Esophagus squamous epithelium (tissue), 4 donors: ENCODE data around the gene FGF14.

Experiments
- CTCF ChIP-seq, 6 experiments: fragments of 450-650 bp in 4 of 6; fragments of 200-600 bp in 2 of 6; sonication (generic) in 2 of 6; IDR thresholded peaks; one replicate each; pipeline ENCODE4 v1.5.1; 2016 to 2019; ENCODE audit warnings: antibody characterized with exemption in 6 of 6, mild to moderate bottlenecking in 4 of 6, moderate library complexity in 4 of 6
- POLR2A ChIP-seq, 4 donors: fragments of 450-650 bp; IDR thresholded peaks; one replicate each; pipeline ENCODE4 v1.6.1; 2017; ENCODE audit warnings: antibody characterized with exemption in 4 of 4, mild to moderate bottlenecking in 4 of 4, moderate library complexity in 3 of 4

DNA sequence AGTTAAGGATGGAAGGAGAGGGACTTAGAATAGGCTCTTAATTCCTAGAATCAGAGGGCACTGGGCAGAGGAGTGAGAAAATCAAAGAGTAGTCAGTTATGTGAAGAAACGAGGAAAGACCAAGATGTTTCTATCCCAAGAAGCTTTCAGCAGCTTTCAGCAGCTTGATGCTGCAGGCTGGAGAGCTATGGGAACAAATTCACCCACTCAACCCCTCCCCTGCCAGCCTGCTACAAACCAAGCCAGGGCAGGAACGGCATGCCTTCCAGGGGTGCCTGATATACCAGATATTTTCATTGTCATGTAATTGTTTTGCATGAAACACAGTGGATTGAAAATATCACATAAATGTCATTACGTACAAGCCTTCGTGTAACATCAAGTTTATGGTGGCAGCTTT is 262.2 kb downstream of the FGF14 start:
- TF ChIP-seq POLR2A (IDR thresholded peaks at IDR 0.05) (no peak), CTCF (IDR thresholded peaks at IDR 0.05) (no peak)
